ENCODE results near the gene CREB3. TPM values are rescaled to one million over a fixed set of nuclear protein-coding genes. Genes with fewer than 3 reads are reported as not detected.

Gene CREB3
- total RNA-seq, 1 experiment from 2014 or later = 27.3 TPM

DNA sequence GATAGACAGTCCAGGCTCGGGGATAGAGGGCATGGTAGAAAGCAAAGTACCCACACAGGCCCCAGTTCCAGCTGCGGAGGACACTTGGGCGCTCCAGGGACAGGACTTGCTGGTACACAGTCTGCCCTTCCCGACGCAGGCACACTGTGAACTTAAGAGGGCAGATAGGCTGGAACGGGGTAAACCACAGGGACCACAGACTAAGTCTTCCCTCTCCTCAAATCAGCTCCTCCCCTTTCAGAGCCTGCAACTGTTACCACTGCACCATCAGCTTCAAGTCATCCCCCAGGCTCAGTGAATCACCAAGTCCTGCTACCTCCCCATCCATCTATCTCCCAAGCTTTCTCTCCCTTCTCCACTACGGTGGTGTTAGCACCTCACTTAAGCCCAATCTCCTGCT is 9.3 kb downstream of the CREB3 start:
- no peaks in the 10 kb centered on the region for H4K20me1 ChIP-seq (ENCODE audit: control insufficient read depth, insufficient read depth, insufficient read length)
- H2BK15ac ChIP-seq (ENCODE audit: low read depth, low read length) = no peak overlapping the region
- H3K9me3 Mint-ChIP-seq = no peaks in the 10 kb centered on the region
- H2BK20ac ChIP-seq (ENCODE audit: low read depth, low read length, poor library complexity, severe bottlenecking) = no peak overlapping the region
- peaks cover 3% of the 10 kb centered on the region for H3K79me1 ChIP-seq (ENCODE audit: insufficient read depth, low read depth, low read length, poor library complexity, severe bottlenecking)
- H2BK5ac ChIP-seq (ENCODE audit: insufficient read length, low read length) = no peak overlapping the region
- no peak overlapping the region for H3K18ac ChIP-seq (ENCODE audit: insufficient read length, low read depth, low read length)
- no peak overlapping the region for H3K27ac Mint-ChIP-seq
- WGBS (ENCODE audit: extremely low coverage, insufficient read length, low lambda C conversion rate) = no CpG with 5 or more reads among the region's 7 CpGs
- H3K79me2 ChIP-seq (ENCODE audit: insufficient read depth, low read length) = peaks cover 3% of the 10 kb centered on the region; the same call in 1 of the 2 replicates
- peaks cover 10% of the 10 kb centered on the region in 2 experiments for H3K4me1 Mint-ChIP-seq
- H3T11ph ChIP-seq (ENCODE audit: low read length) = no peak overlapping the region
- DNase-seq = no peak
- H2AFZ ChIP-seq (ENCODE audit: low read length) = no peak overlapping the region
- H3K23me2 ChIP-seq (ENCODE audit: insufficient read length, low read depth, low read length, poor library complexity, severe bottlenecking) = peaks cover under 1% of the 10 kb centered on the region
- no peaks in the 10 kb centered on the region for H3K4me1 ChIP-seq (ENCODE audit: insufficient read depth, low read length)
- no peaks in the 10 kb centered on the region for H3K27me3 ChIP-seq (ENCODE audit: insufficient read depth, low read length)
- no peaks in the 10 kb centered on the region for H3K9me3 ChIP-seq (ENCODE audit: control insufficient read depth, low read depth, low read length)
- no peak overlapping the region for H3K4ac ChIP-seq (ENCODE audit: low read depth, low read length)
- H4K91ac ChIP-seq (ENCODE audit: insufficient read length, low read depth, low read length) = no peak overlapping the region
- H3K56ac ChIP-seq (ENCODE audit: insufficient read length, low read depth, low read length) = no peak overlapping the region
- no peak overlapping the region for H3K4me2 ChIP-seq (ENCODE audit: insufficient read depth, insufficient read length, low read length)
- no peak overlapping the region for H3K23ac ChIP-seq (ENCODE audit: insufficient read length, low read depth, low read length)
- no peak overlapping the region for H3K9ac ChIP-seq (ENCODE audit: extremely low read depth, insufficient read length, low read length)
- no peak overlapping the region for H2BK120ac ChIP-seq (ENCODE audit: low read depth, low read length, poor library complexity, severe bottlenecking)
- H3K36me3 Mint-ChIP-seq (ENCODE audit: insufficient read depth in 1 of 3, low read depth in 3 of 3) = peaks cover 46 to 96% (median 90%) of the 10 kb centered on the region in 3 experiments
- no peak overlapping the region for H2AK5ac ChIP-seq (ENCODE audit: insufficient read length, low read length)
- H3K14ac ChIP-seq (ENCODE audit: insufficient read depth, low read length) = no peak overlapping the region
- H4K8ac ChIP-seq (replicated peaks; ENCODE audit: insufficient read length, low read depth, low read length) = no peak overlapping the region
- H4K5ac ChIP-seq (ENCODE audit: insufficient read length, low read depth, low read length) = no peak overlapping the region
- no peak overlapping the region for H3K4me3 Mint-ChIP-seq
- no peak overlapping the region for H2BK12ac ChIP-seq (ENCODE audit: insufficient read length, low read depth, low read length)
- H3K27me3 Mint-ChIP-seq (ENCODE audit: low read depth) = no peaks in the 10 kb centered on the region; the same call in 1 of the 2 replicates
- TF ChIP-seq, protein P1, sequence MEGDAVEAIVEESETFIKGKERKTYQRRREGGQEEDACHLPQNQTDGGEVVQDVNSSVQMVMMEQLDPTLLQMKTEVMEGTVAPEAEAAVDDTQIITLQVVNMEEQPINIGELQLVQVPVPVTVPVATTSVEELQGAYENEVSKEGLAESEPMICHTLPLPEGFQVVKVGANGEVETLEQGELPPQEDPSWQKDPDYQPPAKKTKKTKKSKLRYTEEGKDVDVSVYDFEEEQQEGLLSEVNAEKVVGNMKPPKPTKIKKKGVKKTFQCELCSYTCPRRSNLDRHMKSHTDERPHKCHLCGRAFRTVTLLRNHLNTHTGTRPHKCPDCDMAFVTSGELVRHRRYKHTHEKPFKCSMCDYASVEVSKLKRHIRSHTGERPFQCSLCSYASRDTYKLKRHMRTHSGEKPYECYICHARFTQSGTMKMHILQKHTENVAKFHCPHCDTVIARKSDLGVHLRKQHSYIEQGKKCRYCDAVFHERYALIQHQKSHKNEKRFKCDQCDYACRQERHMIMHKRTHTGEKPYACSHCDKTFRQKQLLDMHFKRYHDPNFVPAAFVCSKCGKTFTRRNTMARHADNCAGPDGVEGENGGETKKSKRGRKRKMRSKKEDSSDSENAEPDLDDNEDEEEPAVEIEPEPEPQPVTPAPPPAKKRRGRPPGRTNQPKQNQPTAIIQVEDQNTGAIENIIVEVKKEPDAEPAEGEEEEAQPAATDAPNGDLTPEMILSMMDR (conservative IDR thresholded peaks at IDR 0.05) = no peak
- no peak overlapping the region for H3K27ac ChIP-seq (ENCODE audit: insufficient read length, low read depth, low read length)

Data from H9 (cell line).